LNCaP clone FGC (cell line): ENCODE results near the gene PPIF.

Experiments used
- DNase-seq: peaks from one replicate; pipeline ENCODE4 v3.0.0-alpha.2; 2011; ENCODE audit warnings: low read depth
- H3K4me3 ChIP-seq: 2 replicates; pipeline ENCODE4 v1.5.1; 2011; ENCODE audit warnings: mild to moderate bottlenecking, low read depth, low read length, control low read depth
- TF ChIP-seq, protein P1 (sequence below): IDR thresholded peaks from 2 replicates; pipeline ENCODE4 v1.5.1; 2012; ENCODE audit warnings: mild to moderate bottlenecking; ENCODE audit not compliant: control insufficient read depth, insufficient read depth; ENCODE audit errors: extremely low read depth

PPIF gene

DNA sequence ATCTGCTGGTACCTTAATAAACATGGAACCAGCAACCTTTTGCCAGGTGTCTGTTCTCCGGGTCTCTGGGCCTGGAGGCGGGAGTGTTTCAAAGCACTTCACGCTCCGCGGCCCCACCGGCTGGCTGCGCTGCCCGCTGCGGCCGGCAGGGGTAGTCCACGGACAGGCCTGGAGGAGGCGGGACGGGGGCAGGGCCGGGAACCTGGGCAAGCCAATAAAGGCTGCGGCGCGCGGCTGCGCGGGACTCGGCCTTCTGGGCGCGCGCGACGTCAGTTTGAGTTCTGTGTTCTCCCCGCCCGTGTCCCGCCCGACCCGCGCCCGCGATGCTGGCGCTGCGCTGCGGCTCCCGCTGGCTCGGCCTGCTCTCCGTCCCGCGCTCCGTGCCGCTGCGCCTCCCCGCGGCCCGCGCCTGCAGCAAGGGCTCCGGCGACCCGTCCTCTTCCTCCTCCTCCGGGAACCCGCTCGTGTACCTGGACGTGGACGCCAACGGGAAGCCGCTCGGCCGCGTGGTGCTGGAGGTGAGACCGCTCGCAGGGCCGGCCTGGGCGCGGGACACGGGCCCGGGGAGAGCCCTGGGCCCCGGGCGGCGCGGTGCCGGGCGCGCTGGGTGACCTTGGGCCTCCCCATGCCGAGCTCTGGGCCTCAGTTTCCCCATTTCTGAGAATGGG is at the start of gene PPIF:
Gene PPIF (plus strand): TSS at position 244 of the 668 bp plus-strand sequence. CDS start 80 bp downstream, at position 324.
- H3K4me3 ChIP-seq = peak within 1 kb of the TSS; percentile 78
- DNase-seq = peak; percentile 72
- TF ChIP-seq, protein P1, sequence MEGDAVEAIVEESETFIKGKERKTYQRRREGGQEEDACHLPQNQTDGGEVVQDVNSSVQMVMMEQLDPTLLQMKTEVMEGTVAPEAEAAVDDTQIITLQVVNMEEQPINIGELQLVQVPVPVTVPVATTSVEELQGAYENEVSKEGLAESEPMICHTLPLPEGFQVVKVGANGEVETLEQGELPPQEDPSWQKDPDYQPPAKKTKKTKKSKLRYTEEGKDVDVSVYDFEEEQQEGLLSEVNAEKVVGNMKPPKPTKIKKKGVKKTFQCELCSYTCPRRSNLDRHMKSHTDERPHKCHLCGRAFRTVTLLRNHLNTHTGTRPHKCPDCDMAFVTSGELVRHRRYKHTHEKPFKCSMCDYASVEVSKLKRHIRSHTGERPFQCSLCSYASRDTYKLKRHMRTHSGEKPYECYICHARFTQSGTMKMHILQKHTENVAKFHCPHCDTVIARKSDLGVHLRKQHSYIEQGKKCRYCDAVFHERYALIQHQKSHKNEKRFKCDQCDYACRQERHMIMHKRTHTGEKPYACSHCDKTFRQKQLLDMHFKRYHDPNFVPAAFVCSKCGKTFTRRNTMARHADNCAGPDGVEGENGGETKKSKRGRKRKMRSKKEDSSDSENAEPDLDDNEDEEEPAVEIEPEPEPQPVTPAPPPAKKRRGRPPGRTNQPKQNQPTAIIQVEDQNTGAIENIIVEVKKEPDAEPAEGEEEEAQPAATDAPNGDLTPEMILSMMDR = peak; percentile 91

DNA sequence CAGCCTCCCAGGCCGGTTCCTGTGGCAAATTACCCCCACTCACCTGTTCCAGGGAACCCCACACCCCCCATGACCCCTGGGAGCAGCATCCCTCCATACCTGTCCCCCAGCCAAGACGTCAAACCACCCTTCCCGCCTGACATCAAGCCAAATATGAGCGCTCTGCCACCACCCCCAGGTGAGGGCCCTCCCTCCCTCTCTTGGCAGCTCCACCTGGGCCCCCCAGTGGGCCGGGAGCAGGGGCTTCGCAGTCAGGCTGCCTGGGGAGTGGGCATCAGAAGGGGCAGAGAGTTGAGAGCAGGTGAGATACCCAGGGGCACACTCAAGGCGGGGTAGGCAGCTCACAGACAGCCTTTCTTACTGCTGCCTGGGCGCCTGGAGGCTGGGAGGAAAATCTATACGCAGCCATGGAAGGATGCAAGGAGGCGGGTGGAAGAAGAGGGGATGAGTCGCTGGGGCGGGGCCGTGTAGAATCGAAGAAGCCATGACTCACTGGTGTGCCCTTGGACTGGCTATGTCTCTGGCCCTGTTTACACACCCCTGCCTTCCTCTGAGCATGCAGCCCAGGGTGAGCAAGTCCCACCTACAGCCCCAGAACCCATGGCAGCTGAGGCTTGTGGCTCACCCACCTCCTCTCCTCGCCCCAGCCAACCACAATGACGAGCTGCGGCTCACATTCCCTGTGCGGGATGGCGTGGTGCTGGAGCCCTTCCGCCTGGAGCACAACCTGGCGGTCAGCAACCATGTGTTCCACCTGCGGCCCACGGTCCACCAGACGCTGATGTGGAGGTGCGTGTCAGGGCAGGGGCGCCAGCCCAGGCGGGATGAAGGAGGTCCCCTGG is 48.6 kb upstream of the PPIF start:
- TF ChIP-seq, protein P1 = no peak
- H3K4me3 ChIP-seq = no peak overlapping the region
- no peak for DNase-seq

DNA sequence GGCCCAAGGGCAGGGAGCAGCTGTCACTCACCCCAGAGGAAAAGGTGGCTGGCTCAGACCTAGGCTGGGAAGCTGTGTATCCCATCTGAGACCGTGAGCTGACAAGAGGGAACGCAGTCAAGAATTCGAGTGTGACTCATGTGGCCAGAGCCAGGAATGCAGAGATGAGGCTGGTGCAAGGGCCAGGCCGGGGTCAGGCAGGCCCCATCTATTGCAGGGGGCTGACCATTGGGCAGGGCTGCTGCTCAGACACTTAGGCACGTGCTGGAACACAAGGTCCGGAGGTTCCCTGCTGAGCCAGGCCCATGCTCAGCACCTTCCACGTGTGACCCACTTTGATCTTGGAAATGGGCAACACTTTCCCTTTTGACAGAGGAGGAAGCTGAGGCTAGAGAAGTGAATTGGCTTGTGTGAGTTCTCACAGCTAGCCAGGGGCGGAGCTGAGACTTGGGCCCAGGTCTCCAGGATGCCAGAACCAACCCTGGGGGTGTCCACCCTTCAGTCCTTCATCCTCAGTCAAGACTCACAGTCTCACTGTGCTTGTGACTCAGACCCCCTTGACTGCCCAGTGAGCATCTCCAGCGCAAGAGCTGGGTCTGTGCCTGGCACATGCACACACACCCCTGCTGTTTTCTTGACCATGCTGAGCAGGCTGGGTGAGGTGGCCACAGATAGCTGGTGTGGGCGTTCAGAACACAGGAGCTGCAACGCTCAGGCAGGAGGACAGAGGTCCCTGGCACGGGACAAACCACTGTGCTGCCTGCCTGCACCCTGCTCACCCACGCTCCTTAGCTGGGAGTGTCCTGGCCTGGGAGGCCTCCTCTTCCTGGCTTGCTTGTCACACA is 47.6 kb upstream of the PPIF start:
- no peak overlapping the region for H3K4me3 ChIP-seq
- TF ChIP-seq, protein P1 = no peak
- DNase-seq = no peak

DNA sequence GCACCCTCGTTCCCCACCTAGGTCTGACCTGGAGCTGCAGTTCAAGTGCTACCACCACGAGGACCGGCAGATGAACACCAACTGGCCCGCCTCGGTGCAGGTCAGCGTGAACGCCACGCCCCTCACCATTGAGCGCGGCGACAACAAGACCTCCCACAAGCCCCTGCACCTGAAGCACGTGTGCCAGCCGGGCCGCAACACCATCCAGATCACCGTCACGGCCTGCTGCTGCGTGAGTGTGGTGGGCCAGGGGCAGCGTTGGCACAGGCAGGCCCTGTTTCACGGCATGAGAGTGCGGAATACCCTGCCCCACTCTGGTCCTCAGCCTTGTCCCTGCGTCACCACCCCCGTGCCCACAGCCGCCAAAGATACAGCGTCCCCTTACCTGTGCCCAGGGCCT is 46.6 kb upstream of the PPIF start:
- H3K4me3 ChIP-seq = no peak overlapping the region
- TF ChIP-seq, protein P1 = no peak
- DNase-seq = no peak

DNA sequence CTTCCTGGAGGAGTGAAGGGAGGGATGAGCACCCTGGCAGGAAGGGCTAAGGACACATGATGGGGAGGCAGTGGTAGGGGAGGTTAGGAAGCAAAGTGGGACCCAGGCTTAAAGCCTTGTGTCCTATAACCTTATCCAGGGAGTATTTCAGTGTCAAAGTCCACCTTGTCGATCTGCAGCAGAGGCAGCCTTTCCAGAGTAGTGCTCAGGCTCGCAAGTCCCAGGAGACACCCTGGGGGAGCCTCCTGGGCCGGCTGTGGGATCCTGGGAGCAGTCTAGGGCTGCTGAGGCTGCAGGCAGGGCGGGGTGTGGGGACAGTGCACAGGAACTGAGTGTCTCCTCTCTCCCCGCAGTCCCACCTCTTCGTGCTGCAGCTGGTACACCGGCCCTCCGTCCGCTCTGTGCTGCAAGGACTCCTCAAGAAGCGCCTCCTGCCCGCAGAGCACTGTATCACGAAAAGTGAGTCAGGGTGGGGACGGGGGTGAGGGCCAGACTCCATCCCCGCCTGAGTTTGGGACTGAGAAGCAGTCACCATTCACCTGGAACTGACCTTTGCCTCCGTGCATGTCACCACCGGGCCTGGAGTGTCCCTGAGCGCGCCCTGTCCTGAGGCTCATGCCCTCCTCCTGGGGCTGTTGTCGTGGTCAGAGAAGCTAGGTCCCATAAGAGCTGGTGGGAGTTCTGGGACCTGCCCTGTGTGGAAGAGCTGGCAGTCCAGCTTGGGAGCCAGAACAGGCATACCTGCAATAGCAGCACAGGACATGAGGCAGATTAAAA is 45.3 kb upstream of the PPIF start:
- H3K4me3 ChIP-seq = no peak overlapping the region
- no peak for DNase-seq
- TF ChIP-seq, protein P1 = no peak
